Cerebellar cortex (tissue), 1 donor: ENCODE measurements around the gene DNAJC12.
"Not testable (repeated sequence)": the region's sequence is repeated elsewhere in the genome, so short reads cannot be mapped to it uniquely, and the experiment has no call there.

Experiments used
- DNase-seq: peaks from one replicate; pipeline ENCODE4 v3.0.0-alpha.2; 2015; ENCODE audit warnings: low spot score

The DNAJC12 gene

GRCh38 chr10:67839951-67840350, 2.0 kb upstream of the DNAJC12 start:
- DNase-seq, result no peak

- not testable (repeated sequence) for DNase-seq
Measured at GRCh38 chr10:67839511-67839910, 1.5 kb upstream of the DNAJC12 start.

- no peak for DNase-seq
Measured at GRCh38 chr10:67836972-67837371, 1.0 kb downstream of the DNAJC12 start.

GRCh38 chr10:67836488-67836887, 1.5 kb downstream of the DNAJC12 start:
- no peak for DNase-seq

GRCh38 chr10:67835541-67836394, 2.2 kb downstream of the DNAJC12 start:
- DNase-seq, result peak; percentile 51

- DNase-seq, result no peak
Measured at GRCh38 chr10:67834375-67834774, 3.6 kb downstream of the DNAJC12 start.

- DNase-seq, result no peak
Measured at GRCh38 chr10:67827811-67828210, 10.2 kb downstream of the DNAJC12 start.

- no peak for DNase-seq
Measured at GRCh38 chr10:67819768-67820204, 18.2 kb downstream of the DNAJC12 start.

- no peak for DNase-seq
Measured at GRCh38 chr10:67818323-67818722, 19.7 kb downstream of the DNAJC12 start.

GRCh38 chr10:67816719-67817118, 21.3 kb downstream of the DNAJC12 start:
- DNase-seq, result no peak

- no peak for DNase-seq
Measured at GRCh38 chr10:67815571-67816059, 22.4 kb downstream of the DNAJC12 start.

- no peak for DNase-seq
Measured at GRCh38 chr10:67812007-67812406, 26.0 kb downstream of the DNAJC12 start.

- DNase-seq, result no peak
Measured at GRCh38 chr10:67809107-67809506, 28.9 kb downstream of the DNAJC12 start.

GRCh38 chr10:67808704-67809103, 29.3 kb downstream of the DNAJC12 start:
- peak; percentile 97 for DNase-seq

GRCh38 chr10:67807855-67808456, 30.0 kb downstream of the DNAJC12 start:
- peak; percentile 60 for DNase-seq

GRCh38 chr10:67804395-67804678, 33.7 kb downstream of the DNAJC12 start:
- no peak for DNase-seq

GRCh38 chr10:67803588-67804394, 34.2 kb downstream of the DNAJC12 start:
- DNase-seq, result no peak

GRCh38 chr10:67802767-67803538, 35.0 kb downstream of the DNAJC12 start:
- DNase-seq, result no peak

- DNase-seq, result no peak
Measured at GRCh38 chr10:67801118-67801517, 36.9 kb downstream of the DNAJC12 start.

GRCh38 chr10:67794909-67795460, 43.0 kb downstream of the DNAJC12 start:
- DNase-seq, result no peak

GRCh38 chr10:67794256-67794655, 43.7 kb downstream of the DNAJC12 start:
- no peak for DNase-seq

- no peak for DNase-seq
Measured at GRCh38 chr10:67793313-67793712, 44.7 kb downstream of the DNAJC12 start.
